GM21786 (cell line): ENCODE data around the gene ACOT12.
"Not testable (repeated sequence)": the region's sequence is repeated elsewhere in the genome, so short reads cannot be mapped to it uniquely, and the experiment has no call there.

ENCODE experiments used
- ATAC-seq: cut with Tn5 transposase; IDR thresholded peaks from one replicate; pipeline ENCODE4 v1.9.1; 2021; ENCODE audit not compliant: unreplicated experiment

ACOT12 gene

GRCh38 chr5:81300921-81301270, 93.0 kb downstream of the ACOT12 start:
- ATAC-seq: no peak

GRCh38 chr5:81297531-81297930, 96.4 kb downstream of the ACOT12 start:
- no peak for ATAC-seq

GRCh38 chr5:81294021-81294420, 99.9 kb downstream of the ACOT12 start:
- not testable (repeated sequence) for ATAC-seq

- ATAC-seq: no peak
Observed at GRCh38 chr5:81292130-81292529, 101.8 kb downstream of the ACOT12 start.

DNA sequence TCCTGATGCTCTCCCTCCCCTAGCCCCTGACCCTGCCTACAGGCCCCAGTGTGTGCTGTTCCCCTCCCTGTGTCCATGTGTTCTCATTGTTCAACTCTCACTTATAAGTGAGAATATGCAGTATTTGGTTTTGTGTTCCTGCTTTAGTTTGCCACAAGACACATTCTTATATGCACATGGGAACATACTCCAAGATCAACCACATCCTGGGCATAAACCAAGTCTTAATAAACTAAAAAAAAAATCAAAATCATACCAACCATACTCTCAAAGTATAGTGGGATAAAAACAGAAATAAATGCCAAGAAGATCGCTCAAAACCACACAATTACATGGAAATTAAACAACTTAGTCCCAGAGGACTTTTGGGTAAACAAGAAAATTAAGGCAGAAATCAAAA, 103.8 kb downstream of the ACOT12 start:
- ATAC-seq: no peak

- ATAC-seq: no peak
Observed at GRCh38 chr5:81288021-81288433, 105.9 kb downstream of the ACOT12 start.

- ATAC-seq: no peak
Observed at GRCh38 chr5:81286059-81286617, 107.8 kb downstream of the ACOT12 start.

GRCh38 chr5:81283976-81284375, 110.0 kb downstream of the ACOT12 start:
- no peak for ATAC-seq
